Measurements from ENCODE around the gene GPR89B. TPM values are rescaled to one million over a fixed set of nuclear protein-coding genes. Genes with fewer than 3 reads are reported as not detected.
"Not testable (repeated sequence)": the region's sequence is repeated elsewhere in the genome, so short reads cannot be mapped to it uniquely, and the experiment has no call there.

The GPR89B gene
- total RNA-seq, 1 experiment from 2014 or later = 15.9 TPM

GRCh38 chr1:148032247-148032646, 104.0 kb downstream of the GPR89B start:
- H3F3A ChIP-seq (ENCODE audit: insufficient read depth, low read depth); H3K4me3 ChIP-seq; H3K4me1 ChIP-seq (replicated peaks; ENCODE audit: insufficient read depth); H3K9me3 ChIP-seq (ENCODE audit: insufficient read depth, low read depth); BruUV-seq (replicated peaks); intact Hi-C loops (cut with micrococcal nuclease; ENCODE audit: unreplicated experiment); DNase-seq; H3K9me2 ChIP-seq (ENCODE audit: insufficient read depth); H3K27me3 ChIP-seq (ENCODE audit: insufficient read depth, low read depth); CTCF ChIA-PET; H3K36me3 ChIP-seq (ENCODE audit: low read depth); H2AFZ ChIP-seq; H3K79me2 ChIP-seq (ENCODE audit: low read depth); POLR2A ChIA-PET (ENCODE audit: unreplicated experiment); H4K20me1 ChIP-seq (ENCODE audit: insufficient read depth); H3K27ac ChIP-seq: not testable (repeated sequence)
- peak overlapping the region; percentile 28; the same call in 1 of the 2 replicates for H3K4me2 ChIP-seq

GRCh38 chr1:148032690-148033089, 104.5 kb downstream of the GPR89B start:
- H3K4me2 ChIP-seq; H3K9me3 ChIP-seq (ENCODE audit: insufficient read depth, low read depth); DNase-seq; intact Hi-C loops (cut with micrococcal nuclease; ENCODE audit: unreplicated experiment); H3K36me3 ChIP-seq (ENCODE audit: low read depth); H3K4me1 ChIP-seq (replicated peaks; ENCODE audit: insufficient read depth); BruUV-seq (replicated peaks); H3K4me3 ChIP-seq; H3K27me3 ChIP-seq (ENCODE audit: insufficient read depth, low read depth); H3F3A ChIP-seq (ENCODE audit: insufficient read depth, low read depth); CTCF ChIA-PET; H3K79me2 ChIP-seq (ENCODE audit: low read depth); H3K9me2 ChIP-seq (ENCODE audit: insufficient read depth); POLR2A ChIA-PET (ENCODE audit: unreplicated experiment); H2AFZ ChIP-seq; H4K20me1 ChIP-seq (ENCODE audit: insufficient read depth); H3K27ac ChIP-seq: not testable (repeated sequence)

- H3K4me3 ChIP-seq; H3K36me3 ChIP-seq (ENCODE audit: low read depth); DNase-seq; H3K9me3 ChIP-seq (ENCODE audit: insufficient read depth, low read depth); H3K79me2 ChIP-seq (ENCODE audit: low read depth); CTCF ChIA-PET; intact Hi-C loops (cut with micrococcal nuclease; ENCODE audit: unreplicated experiment); H3K27ac ChIP-seq; H4K20me1 ChIP-seq (ENCODE audit: insufficient read depth); H3K4me2 ChIP-seq; H3K4me1 ChIP-seq (replicated peaks; ENCODE audit: insufficient read depth); H3K9me2 ChIP-seq (ENCODE audit: insufficient read depth); H2AFZ ChIP-seq; POLR2A ChIA-PET (ENCODE audit: unreplicated experiment); H3F3A ChIP-seq (ENCODE audit: insufficient read depth, low read depth); H3K27me3 ChIP-seq (ENCODE audit: insufficient read depth, low read depth): not testable (repeated sequence)
- BruUV-seq (replicated peaks) = TSS peak; percentile 34
Measured at GRCh38 chr1:148033147-148033546, 104.9 kb downstream of the GPR89B start.

- H3K27me3 ChIP-seq (ENCODE audit: insufficient read depth, low read depth); H4K20me1 ChIP-seq (ENCODE audit: insufficient read depth); CTCF ChIA-PET; H3F3A ChIP-seq (ENCODE audit: insufficient read depth, low read depth); H3K4me1 ChIP-seq (replicated peaks; ENCODE audit: insufficient read depth); H3K9me2 ChIP-seq (ENCODE audit: insufficient read depth); H2AFZ ChIP-seq; H3K36me3 ChIP-seq (ENCODE audit: low read depth); intact Hi-C loops (cut with micrococcal nuclease; ENCODE audit: unreplicated experiment); BruUV-seq (replicated peaks); DNase-seq; H3K9me3 ChIP-seq (ENCODE audit: insufficient read depth, low read depth); H3K79me2 ChIP-seq (ENCODE audit: low read depth): not testable (repeated sequence)
- POLR2A ChIA-PET (ENCODE audit: unreplicated experiment) = interaction anchor here (0.6 kb wide), 1 partner anchor 784 kb away, joined by 3 read pairs; no protein-coding TSS in a partner anchor
- Histone ChIP-seq H3K4me3 (peak overlapping the region; percentile 46; the same call in 1 of the 2 replicates), H3K4me2 (peak overlapping the region; percentile 77), H3K27ac (peak overlapping the region; percentile 87)
Measured at GRCh38 chr1:148037850-148038461, 109.7 kb downstream of the GPR89B start.

GRCh38 chr1:148038462-148039333, 110.5 kb downstream of the GPR89B start:
- H3K9me2 ChIP-seq (ENCODE audit: insufficient read depth); H2AFZ ChIP-seq; H3K79me2 ChIP-seq (ENCODE audit: low read depth); intact Hi-C loops (cut with micrococcal nuclease; ENCODE audit: unreplicated experiment); H3F3A ChIP-seq (ENCODE audit: insufficient read depth, low read depth); H3K27me3 ChIP-seq (ENCODE audit: insufficient read depth, low read depth); H3K9me3 ChIP-seq (ENCODE audit: insufficient read depth, low read depth); H3K36me3 ChIP-seq (ENCODE audit: low read depth); H3K4me1 ChIP-seq (replicated peaks; ENCODE audit: insufficient read depth); H4K20me1 ChIP-seq (ENCODE audit: insufficient read depth); CTCF ChIA-PET: not testable (repeated sequence)
- Histone ChIP-seq H3K4me3 (peak overlapping the region; percentile 49; the same call in 1 of the 2 replicates), H3K27ac (peak overlapping the region; percentile 87), H3K4me2 (peak overlapping the region; percentile 65)
- DNase-seq = peak; percentile 82 to 98
- BruUV-seq (replicated peaks) = TSS peak; percentile 98
- POLR2A ChIA-PET (ENCODE audit: unreplicated experiment) = interaction anchor here (0.5 to 0.6 kb wide), 2 partner anchors 225 to 785 kb away, joined by 3 to 23 read pairs; no protein-coding TSS in a partner anchor

Other genes with a start within 250 kb of the GPR89B start
- 2.8 and 8.7 TPM in 2 replicates for gene GJA5, start 167.8 kb upstream of the GPR89B start, total RNA-seq (2021)
- not detected in 2 replicates for gene GJA8, start 25.6 kb upstream of the GPR89B start, total RNA-seq (2021)
- gene NBPF11, start 223.9 kb downstream of the GPR89B start, total RNA-seq (2021) = 12.9 and 15.3 TPM in 2 replicates

Data from PC-9 (cell line).